PC-3 (cell line): Measurements from ENCODE around the gene JARID2. TPM values are rescaled to one million over a fixed set of nuclear protein-coding genes. Genes with fewer than 3 reads are reported as not detected.

Experiments
- ATAC-seq: fragments of 200-7000 bp; cut with Tn5 transposase; 2 replicates; pipeline ENCODE4 v1.9.1; 2020; ENCODE audit warnings: mild to moderate bottlenecking, moderate library complexity
- BruUV-seq: library from RNA; stranded (reverse); fragments of 400-500 nt; replicated peaks from 2 replicates; lab custom pipeline; 2021; lab: Mats Ljungman, UMichigan
- CTCF ChIA-PET: fragments of 300-600 bp; sonication (Branson Sonifier 250); formaldehyde crosslinking; loops from one replicate; lab custom pipeline; 2022; ENCODE audit warnings: antibody characterized with exemption; lab: Charles Lee
- POLR2A ChIA-PET: fragments of 300-600 bp; sonication (Branson Sonifier 250); formaldehyde crosslinking; loops from one replicate; lab custom pipeline; 2022; ENCODE audit warnings: antibody characterized with exemption; ENCODE audit not compliant: unreplicated experiment; lab: Charles Lee
- DNase-seq: peaks from one replicate; pipeline ENCODE4 v3.0.0-alpha.2; 2015
- H2AFZ ChIP-seq: fragments of 300-600 bp; sonication (generic); 2 replicates; pipeline ENCODE4 v1.6.0; 2016; ENCODE audit warnings: antibody characterized with exemption, low read length
- H3F3A ChIP-seq: fragments of 300-600 bp; sonication (generic); one replicate; pipeline ENCODE4 v1.6.0; 2017; ENCODE audit warnings: antibody characterized with exemption, low read length, control low read depth, mild to moderate bottlenecking; ENCODE audit not compliant: unreplicated experiment
- H3K27ac ChIP-seq: fragments of 300-600 bp; sonication (generic); 2 replicates; pipeline ENCODE4 v1.5.1; 2016; ENCODE audit warnings: mild to moderate bottlenecking, low read length
- H3K27me3 ChIP-seq: fragments of 300-600 bp; sonication (generic); 2 replicates; pipeline ENCODE4 v1.6.1; 2016; ENCODE audit warnings: low read length, mixed read lengths
- H3K36me3 ChIP-seq: fragments of 300-600 bp; sonication (generic); 2 replicates; pipeline ENCODE4 v1.6.1; 2016; ENCODE audit warnings: low read depth, mixed run types, low read length, mixed read lengths
- H3K4me1 ChIP-seq: fragments of 300-600 bp; sonication (generic); 2 replicates; pipeline ENCODE4 v1.5.1; 2016; ENCODE audit warnings: low read length; ENCODE audit not compliant: insufficient read depth
- H3K4me2 ChIP-seq: fragments of 300-600 bp; sonication (generic); 2 replicates; pipeline ENCODE4 v1.6.0; 2016; ENCODE audit warnings: low read length
- H3K4me3 ChIP-seq: fragments of 300-600 bp; sonication (generic); 2 replicates; pipeline ENCODE4 v1.5.1; 2016; ENCODE audit warnings: mild to moderate bottlenecking, low read length, mixed read lengths
- H3K79me2 ChIP-seq: fragments of 300-600 bp; sonication (generic); 2 replicates; pipeline ENCODE4 v1.6.1; 2017; ENCODE audit warnings: low read length, mixed read lengths
- H3K9ac ChIP-seq: fragments of 300-600 bp; sonication (generic); 2 replicates; pipeline ENCODE4 v1.6.0; 2016; ENCODE audit warnings: mild to moderate bottlenecking, low read length
- H3K9me2 ChIP-seq: fragments of 300-600 bp; sonication (generic); replicated peaks from 2 replicates; pipeline ENCODE4 v1.6.1; 2016; ENCODE audit warnings: mixed run types, low read length, mixed read lengths
- H3K9me3 ChIP-seq: fragments of 300-600 bp; sonication (generic); 2 replicates; pipeline ENCODE4 v1.6.1; 2016; ENCODE audit warnings: low read length, mixed read lengths
- H4K20me1 ChIP-seq: fragments of 300-600 bp; sonication (generic); 2 replicates; pipeline ENCODE4 v1.6.1; 2016; ENCODE audit warnings: low read length, mixed read lengths
- EZH2 ChIP-seq: fragments of 300-600 bp; sonication (generic); IDR thresholded peaks from one replicate; pipeline ENCODE4 v1.6.1; 2017; ENCODE audit warnings: antibody characterized with exemption, mild to moderate bottlenecking, low read length; ENCODE audit not compliant: unreplicated experiment
- EZH2phosphoT487 ChIP-seq: fragments of 300-600 bp; sonication (generic); IDR thresholded peaks from 2 replicates; pipeline ENCODE4 v1.6.1; 2018; ENCODE audit warnings: mild to moderate bottlenecking, antibody characterized with exemption, low read length, borderline replicate concordance
- intact Hi-C: fragments of 100-400 bp; cut with micrococcal nuclease; formaldehyde crosslinking; loops from 2 replicates; pipeline ENCODE4 v1.9.0; 2023
- total RNA-seq: library from RNA; depleted of rRNA; stranded (reverse); fragments of >200 nt; gene quantifications from 2 replicates; pipeline ENCODE4 v1.2.3, GENCODE V29; 2014
- TF ChIP-seq, protein P1 (sequence below): fragments of 300-600 bp; sonication (generic); conservative IDR thresholded peaks from 2 replicates; pipeline ENCODE4 v1.5.1; 2017; ENCODE audit warnings: antibody characterized with exemption, low read depth, mild to moderate bottlenecking, low read length

Gene JARID2
- total RNA-seq, 1 experiment from 2014 or later = 11.0 TPM

GRCh38 chr6:15479761-15480160 is 233.9 kb downstream of the JARID2 start:
- no peaks in the 10 kb centered on the region for H4K20me1 ChIP-seq
- H3K4me3 ChIP-seq = no peak overlapping the region
- H3K79me2 ChIP-seq = peaks cover 39% of the 10 kb centered on the region; the same call in 1 of the 2 replicates
- no peaks in the 10 kb centered on the region; the same call in 1 of the 2 replicates for H3K36me3 ChIP-seq
- ChIA-PET CTCF (no interaction called here), POLR2A (no interaction called here)
- BruUV-seq = no TSS peak
- no peak overlapping the region for H3K9ac ChIP-seq
- no peaks in the 10 kb centered on the region for H3K9me3 ChIP-seq
- TF ChIP-seq EZH2phosphoT487 (no peak), EZH2 (no peak)
- TF ChIP-seq, protein P1, sequence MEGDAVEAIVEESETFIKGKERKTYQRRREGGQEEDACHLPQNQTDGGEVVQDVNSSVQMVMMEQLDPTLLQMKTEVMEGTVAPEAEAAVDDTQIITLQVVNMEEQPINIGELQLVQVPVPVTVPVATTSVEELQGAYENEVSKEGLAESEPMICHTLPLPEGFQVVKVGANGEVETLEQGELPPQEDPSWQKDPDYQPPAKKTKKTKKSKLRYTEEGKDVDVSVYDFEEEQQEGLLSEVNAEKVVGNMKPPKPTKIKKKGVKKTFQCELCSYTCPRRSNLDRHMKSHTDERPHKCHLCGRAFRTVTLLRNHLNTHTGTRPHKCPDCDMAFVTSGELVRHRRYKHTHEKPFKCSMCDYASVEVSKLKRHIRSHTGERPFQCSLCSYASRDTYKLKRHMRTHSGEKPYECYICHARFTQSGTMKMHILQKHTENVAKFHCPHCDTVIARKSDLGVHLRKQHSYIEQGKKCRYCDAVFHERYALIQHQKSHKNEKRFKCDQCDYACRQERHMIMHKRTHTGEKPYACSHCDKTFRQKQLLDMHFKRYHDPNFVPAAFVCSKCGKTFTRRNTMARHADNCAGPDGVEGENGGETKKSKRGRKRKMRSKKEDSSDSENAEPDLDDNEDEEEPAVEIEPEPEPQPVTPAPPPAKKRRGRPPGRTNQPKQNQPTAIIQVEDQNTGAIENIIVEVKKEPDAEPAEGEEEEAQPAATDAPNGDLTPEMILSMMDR = no peak
- no peaks in the 10 kb centered on the region for H3K9me2 ChIP-seq
- no peak overlapping the region for H2AFZ ChIP-seq
- H3K4me2 ChIP-seq = no peak overlapping the region
- no peaks in the 10 kb centered on the region for H3K27me3 ChIP-seq
- DNase-seq (peak; percentile 90), ATAC-seq (peak; percentile 78)
- intact Hi-C loops = no loop called here
- no peak overlapping the region for H3K27ac ChIP-seq
- no peaks in the 10 kb centered on the region for H3F3A ChIP-seq
- peaks cover 16% of the 10 kb centered on the region for H3K4me1 ChIP-seq

GRCh38 chr6:15480525-15480924 is 234.7 kb downstream of the JARID2 start:
- ATAC-seq (no peak), DNase-seq (no peak)
- Histone ChIP-seq H4K20me1 (no peaks in the 10 kb centered on the region), H3F3A (no peaks in the 10 kb centered on the region), H3K4me1 (peaks cover 16% of the 10 kb centered on the region), H3K4me3 (no peak overlapping the region), H3K36me3 (no peaks in the 10 kb centered on the region; the same call in 1 of the 2 replicates), H2AFZ (no peak overlapping the region), H3K27me3 (no peaks in the 10 kb centered on the region), H3K4me2 (no peak overlapping the region), H3K9me3 (no peaks in the 10 kb centered on the region), H3K27ac (no peak overlapping the region), H3K9me2 (no peaks in the 10 kb centered on the region), H3K79me2 (peaks cover 39% of the 10 kb centered on the region; the same call in 1 of the 2 replicates), H3K9ac (no peak overlapping the region)
- POLR2A ChIA-PET = no interaction called here
- CTCF ChIA-PET = no interaction called here
- TF ChIP-seq EZH2phosphoT487 = no peak
- TF ChIP-seq, protein P1 = no peak
- TF ChIP-seq EZH2 = no peak
- intact Hi-C loops = no loop called here
- no TSS peak for BruUV-seq

DNA sequence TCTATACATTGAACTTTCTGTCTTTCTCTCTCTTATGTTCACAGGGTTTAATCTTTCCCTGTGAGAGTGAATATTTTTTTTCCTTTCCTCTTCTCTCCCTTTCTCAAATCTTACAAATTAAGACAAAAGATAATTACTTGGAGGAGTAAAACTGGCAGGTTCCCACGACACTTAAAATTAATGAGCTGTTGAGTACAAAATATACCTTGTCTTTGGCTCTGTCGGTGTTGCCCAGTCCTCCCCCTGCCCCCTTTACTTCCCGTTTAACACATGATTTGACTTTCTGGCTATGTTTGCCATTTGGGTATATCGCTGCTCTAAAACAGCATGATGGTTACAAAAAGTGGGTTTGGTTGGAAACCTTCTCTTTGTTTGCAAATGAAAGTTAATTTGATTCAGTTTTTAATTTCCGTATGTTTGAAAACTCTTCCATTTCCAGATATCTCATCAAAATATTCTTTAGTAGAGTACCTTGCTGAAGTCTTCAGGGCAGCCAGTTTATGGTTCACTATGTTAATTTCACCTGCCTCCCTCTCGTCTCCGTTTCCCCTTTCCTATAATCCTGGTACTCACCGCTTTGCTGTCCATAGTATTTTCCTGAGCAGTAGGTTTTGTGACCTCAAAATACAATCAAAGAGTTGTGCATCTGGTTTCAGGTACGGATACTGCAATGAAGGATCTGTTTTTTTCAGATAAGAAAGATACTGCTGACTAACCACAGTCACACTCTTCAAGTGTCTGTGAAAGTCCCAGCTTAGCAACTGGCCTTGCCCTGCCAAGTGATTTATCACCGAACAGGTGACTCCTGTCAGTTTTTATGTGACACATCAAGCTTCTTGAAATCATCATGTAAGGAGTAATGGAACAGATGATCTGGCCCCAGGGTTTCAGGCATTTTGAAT is 235.8 kb downstream of the JARID2 start:
- BruUV-seq = no TSS peak
- CTCF ChIA-PET = no interaction called here
- H3K4me2 ChIP-seq = no peak overlapping the region
- H3K9ac ChIP-seq = no peak overlapping the region
- peak; percentile 18 for DNase-seq
- no peaks in the 10 kb centered on the region for H4K20me1 ChIP-seq
- no peaks in the 10 kb centered on the region for H3K9me3 ChIP-seq
- H3K4me1 ChIP-seq = peaks cover 16% of the 10 kb centered on the region
- H3K79me2 ChIP-seq = peaks cover 39% of the 10 kb centered on the region; the same call in 1 of the 2 replicates
- H3K27ac ChIP-seq = no peak overlapping the region
- H3K27me3 ChIP-seq = no peaks in the 10 kb centered on the region
- ATAC-seq = no peak
- H3K9me2 ChIP-seq = no peaks in the 10 kb centered on the region
- H3K36me3 ChIP-seq = no peaks in the 10 kb centered on the region
- no peaks in the 10 kb centered on the region for H3F3A ChIP-seq
- no peak overlapping the region for H2AFZ ChIP-seq
- POLR2A ChIA-PET = no interaction called here
- no peak overlapping the region for H3K4me3 ChIP-seq
- intact Hi-C loops = no loop called here
- TF ChIP-seq EZH2 = no peak
- TF ChIP-seq EZH2phosphoT487 = no peak
- TF ChIP-seq, protein P1 = no peak
